HG02938 (cell line): ENCODE data around the gene CC2D2B.

ENCODE experiments used
- ATAC-seq: cut with Tn5 transposase; IDR thresholded peaks from one replicate; pipeline ENCODE4 v1.9.1; 2021; ENCODE audit warnings: mild to moderate bottlenecking, moderate library complexity; ENCODE audit not compliant: unreplicated experiment

CC2D2B gene

GRCh38 chr10:96073722-96074121 is 165.9 kb downstream of the CC2D2B start:
- ATAC-seq, result no peak

- ATAC-seq, result no peak
Observed at GRCh38 chr10:96074776-96075175, 167.0 kb downstream of the CC2D2B start.

- ATAC-seq, result no peak
Observed at GRCh38 chr10:96075977-96076376, 168.2 kb downstream of the CC2D2B start.

- ATAC-seq, result no peak
Observed at GRCh38 chr10:96077156-96077555, 169.4 kb downstream of the CC2D2B start.

- no peak for ATAC-seq
Observed at GRCh38 chr10:96082153-96082552, 174.4 kb downstream of the CC2D2B start.
